ENCODE results near the gene CNPY4.

Gene CNPY4

GRCh38 chr7:100130608-100131453 lies 11.4 kb downstream of the CNPY4 start:
- peak; percentile 91 for TF ChIP-seq CTCF (IDR thresholded peaks at IDR 0.05; ENCODE audit: insufficient read depth, low read length, missing control alignments)
- no peak for DNase-seq (ENCODE audit: low read depth, low spot score)
- no peak overlapping the region for H3K4me3 ChIP-seq (ENCODE audit: low read depth, low read length)
- ChIA-PET POLR2A (no interaction called here), CTCF (interaction anchor here (0.5 to 11.8 kb wide), 39 partner anchors 8 to 1125 kb away, joined by 3 to 298 read pairs (median 4); partner anchors contain the start of genes CNPY4, GPC2, LAMTOR4 and PVRIG)

GRCh38 chr7:100132126-100132525 lies 12.7 kb downstream of the CNPY4 start:
- no peak for DNase-seq (ENCODE audit: low read depth, low spot score)
- ChIA-PET CTCF (interaction anchor here (0.6 to 11.8 kb wide), 32 partner anchors 7 to 275 kb away, joined by 3 to 298 read pairs (median 8); partner anchors contain the start of genes GPC2, LAMTOR4, PVRIG and STAG3), POLR2A (no interaction called here)
- no peak overlapping the region for H3K4me3 ChIP-seq (ENCODE audit: low read depth, low read length)
- no peak for TF ChIP-seq CTCF (IDR thresholded peaks at IDR 0.05; ENCODE audit: insufficient read depth, low read length, missing control alignments)

- no peak for DNase-seq (ENCODE audit: low read depth, low spot score)
- ChIA-PET CTCF (interaction anchor here (0.6 to 11.8 kb wide), 34 partner anchors 8 to 719 kb away, joined by 3 to 298 read pairs (median 8); partner anchors contain the start of genes AP4M1, GPC2, LAMTOR4 and MCM7), POLR2A (no interaction called here)
- peak; percentile 93 for TF ChIP-seq CTCF (IDR thresholded peaks at IDR 0.05; ENCODE audit: insufficient read depth, low read length, missing control alignments)
- no peak overlapping the region for H3K4me3 ChIP-seq (ENCODE audit: low read depth, low read length)
These were observed 13.3 kb downstream of the CNPY4 start for GRCh38 chr7:100132697-100133151.

GRCh38 chr7:100137851-100138760 lies 18.7 kb downstream of the CNPY4 start:
- ChIA-PET POLR2A (no interaction called here), CTCF (interaction anchor here (1.0 to 13.2 kb wide), 3 partner anchors 7 to 76 kb away, joined by 4 to 298 read pairs (median 167); partner anchors contain the start of gene PVRIG)
- TF ChIP-seq CTCF (IDR thresholded peaks at IDR 0.05; ENCODE audit: insufficient read depth, low read length, missing control alignments), result no peak
- no peak for DNase-seq (ENCODE audit: low read depth, low spot score)
- H3K4me3 ChIP-seq (ENCODE audit: low read depth, low read length), result no peak overlapping the region

- H3K4me3 ChIP-seq (ENCODE audit: low read depth, low read length), result no peak overlapping the region
- TF ChIP-seq CTCF (IDR thresholded peaks at IDR 0.05; ENCODE audit: insufficient read depth, low read length, missing control alignments), result no peak
- ChIA-PET POLR2A (interaction anchor here (0.6 kb wide), 1 partner anchor 40 kb away, joined by 3 read pairs; the partner anchor contains the start of genes AP4M1 and MCM7), CTCF (interaction anchor here (0.7 to 13.2 kb wide), 3 partner anchors 10 to 77 kb away, joined by 3 to 167 read pairs (median 7); no protein-coding TSS in a partner anchor)
- DNase-seq (ENCODE audit: low read depth, low spot score), result no peak
These were observed 22.1 kb downstream of the CNPY4 start for GRCh38 chr7:100141555-100141949.
